ENCODE results near the gene SGCD. TPM values are rescaled to one million over a fixed set of nuclear protein-coding genes. Genes with fewer than 3 reads are reported as not detected.

The SGCD gene
- total RNA-seq, 4 donors from 2014 or later = 0.53 to 2.3 (median 1.2) TPM

DNA sequence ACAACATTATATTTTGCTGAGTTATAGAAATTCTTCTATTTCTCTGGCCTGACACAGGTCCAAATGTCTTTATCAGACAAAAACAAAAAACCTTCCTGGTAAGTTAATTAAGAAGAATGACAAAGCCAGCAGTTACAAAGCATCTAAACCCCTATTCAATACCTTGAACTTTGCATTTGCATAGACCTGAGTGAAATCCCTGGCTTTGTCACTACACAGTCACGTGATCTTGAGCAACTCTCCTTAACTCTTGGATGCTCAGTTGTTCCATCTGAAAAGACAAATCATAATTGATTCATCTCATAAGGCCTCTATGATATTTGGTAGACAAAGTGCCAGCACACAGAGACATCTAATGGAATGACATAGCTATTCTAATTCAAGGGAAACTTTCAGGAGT lies 356.5 kb downstream of the SGCD start:
- no peak overlapping the region for H3K4me3 ChIP-seq (ENCODE audit: low read depth, poor library complexity, severe bottlenecking)
- DNase-seq (ENCODE audit: low spot score in 2 of 2) = no peak
- intact Hi-C loops (cut with DNase I; ENCODE audit: low total_unique reads) = no loop called here
- WGBS, 2 donors = 69 to 70% methylated on average over 1 of the region's 1 CpG
- TF ChIP-seq, protein P1, sequence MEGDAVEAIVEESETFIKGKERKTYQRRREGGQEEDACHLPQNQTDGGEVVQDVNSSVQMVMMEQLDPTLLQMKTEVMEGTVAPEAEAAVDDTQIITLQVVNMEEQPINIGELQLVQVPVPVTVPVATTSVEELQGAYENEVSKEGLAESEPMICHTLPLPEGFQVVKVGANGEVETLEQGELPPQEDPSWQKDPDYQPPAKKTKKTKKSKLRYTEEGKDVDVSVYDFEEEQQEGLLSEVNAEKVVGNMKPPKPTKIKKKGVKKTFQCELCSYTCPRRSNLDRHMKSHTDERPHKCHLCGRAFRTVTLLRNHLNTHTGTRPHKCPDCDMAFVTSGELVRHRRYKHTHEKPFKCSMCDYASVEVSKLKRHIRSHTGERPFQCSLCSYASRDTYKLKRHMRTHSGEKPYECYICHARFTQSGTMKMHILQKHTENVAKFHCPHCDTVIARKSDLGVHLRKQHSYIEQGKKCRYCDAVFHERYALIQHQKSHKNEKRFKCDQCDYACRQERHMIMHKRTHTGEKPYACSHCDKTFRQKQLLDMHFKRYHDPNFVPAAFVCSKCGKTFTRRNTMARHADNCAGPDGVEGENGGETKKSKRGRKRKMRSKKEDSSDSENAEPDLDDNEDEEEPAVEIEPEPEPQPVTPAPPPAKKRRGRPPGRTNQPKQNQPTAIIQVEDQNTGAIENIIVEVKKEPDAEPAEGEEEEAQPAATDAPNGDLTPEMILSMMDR (IDR thresholded peaks at IDR 0.05) = no peak

DNA sequence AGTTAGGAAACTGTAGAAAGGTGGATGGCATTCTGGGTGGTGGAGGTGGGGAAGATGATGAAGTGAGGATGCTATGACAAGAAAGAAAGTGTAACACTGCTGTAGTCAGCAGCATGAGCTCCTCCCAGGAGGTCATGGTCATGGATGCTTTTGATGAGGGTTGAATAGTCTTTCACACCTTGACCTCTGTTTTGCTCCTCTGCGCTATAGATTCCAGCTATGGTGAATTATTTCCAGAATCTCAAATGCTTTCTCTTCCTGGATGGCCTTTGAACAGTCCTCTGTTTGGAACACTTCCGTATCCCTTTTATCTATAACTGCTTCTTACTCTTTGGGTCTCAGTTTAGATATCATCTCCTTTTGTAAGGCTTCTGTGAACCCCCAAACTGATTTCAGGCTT lies 357.3 kb downstream of the SGCD start:
- TF ChIP-seq, protein P1 (IDR thresholded peaks at IDR 0.05) = no peak
- no peak for TF ChIP-seq POLR2A (IDR thresholded peaks at IDR 0.05)
- no peak overlapping the region for H3K4me3 ChIP-seq (ENCODE audit: low read depth, poor library complexity, severe bottlenecking)
- no peak for DNase-seq (ENCODE audit: low spot score in 2 of 2)
- intact Hi-C loops (cut with DNase I; ENCODE audit: low total_unique reads) = no loop called here
- WGBS, 2 donors = 95 to 96% methylated on average over 2 of the region's 2 CpGs

DNA sequence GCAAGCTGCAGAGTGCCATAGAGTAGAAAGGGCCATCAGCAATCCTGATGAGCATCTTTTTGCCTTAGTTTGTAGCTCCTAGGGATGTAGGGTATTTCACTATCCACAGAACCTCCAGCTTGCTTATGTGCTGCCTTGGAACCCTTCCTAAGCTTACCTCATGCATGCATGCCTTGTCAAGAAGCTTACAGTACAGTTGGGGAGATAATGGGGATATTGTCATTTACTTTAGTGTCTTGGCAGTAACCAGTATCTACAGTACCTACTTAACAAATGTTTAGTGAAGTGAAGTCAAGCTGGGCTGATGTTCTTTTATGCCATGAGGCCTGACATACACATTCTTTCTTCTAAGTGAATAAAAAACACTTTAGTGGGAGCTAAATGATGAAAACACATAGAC lies 358.5 kb downstream of the SGCD start:
- no peak overlapping the region for H3K4me3 ChIP-seq (ENCODE audit: low read depth, poor library complexity, severe bottlenecking)
- TF ChIP-seq POLR2A (IDR thresholded peaks at IDR 0.05) = no peak
- TF ChIP-seq, protein P1 (IDR thresholded peaks at IDR 0.05) = no peak
- no peak for DNase-seq (ENCODE audit: low spot score in 2 of 2)
- intact Hi-C loops (cut with DNase I; ENCODE audit: low total_unique reads) = no loop called here

DNA sequence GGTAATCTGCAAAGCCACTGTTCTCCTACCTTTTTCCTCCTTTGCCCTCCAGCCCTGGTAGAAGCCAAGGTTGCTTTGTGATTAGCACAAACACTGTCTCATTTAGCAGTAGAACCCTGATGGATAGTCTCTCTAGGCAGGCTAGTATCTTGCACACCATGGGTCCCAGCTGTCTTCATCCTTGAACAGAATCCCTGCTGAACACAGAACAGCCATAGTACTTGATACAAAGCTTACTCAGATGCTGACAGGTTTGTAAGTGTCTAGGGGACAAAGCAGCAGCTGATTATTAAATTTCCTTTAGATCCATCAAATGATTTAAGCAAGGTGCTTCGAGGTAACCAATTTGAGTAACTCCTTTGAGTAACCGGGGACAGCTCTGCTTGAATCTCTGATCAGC lies 359.4 kb downstream of the SGCD start:
- no peak for TF ChIP-seq POLR2A (IDR thresholded peaks at IDR 0.05)
- TF ChIP-seq, protein P1 (IDR thresholded peaks at IDR 0.05) = no peak
- no peak overlapping the region for H3K4me3 ChIP-seq (ENCODE audit: low read depth, poor library complexity, severe bottlenecking)
- intact Hi-C loops (cut with DNase I; ENCODE audit: low total_unique reads) = no loop called here
- WGBS, 2 donors = 69 to 72% methylated on average over 2 of the region's 2 CpGs
- no peak for DNase-seq (ENCODE audit: low spot score in 2 of 2)

DNA sequence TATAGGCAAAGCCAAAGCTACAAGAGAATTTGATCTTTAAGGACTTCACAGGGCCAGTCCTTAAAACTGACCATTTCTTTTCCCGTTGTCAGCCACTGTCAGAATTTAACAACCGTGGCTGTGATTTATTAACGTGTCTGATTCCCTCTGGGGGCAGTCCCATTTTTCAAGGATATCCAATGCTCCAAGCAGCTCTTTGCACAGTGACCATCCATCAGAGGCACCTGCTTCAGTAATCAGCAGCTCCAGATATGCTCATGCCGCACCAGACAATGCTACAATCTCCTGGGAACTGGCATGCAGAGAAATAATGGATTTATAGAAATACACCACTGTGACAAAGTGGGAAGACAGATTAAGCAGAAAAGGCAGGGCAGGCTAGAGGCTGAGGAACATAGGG lies 359.8 kb downstream of the SGCD start:
- WGBS, 2 donors = 36 to 45% methylated on average over 4 of the region's 4 CpGs
- intact Hi-C loops (cut with DNase I; ENCODE audit: low total_unique reads) = no loop called here
- TF ChIP-seq POLR2A (IDR thresholded peaks at IDR 0.05) = no peak
- TF ChIP-seq, protein P1 (IDR thresholded peaks at IDR 0.05) = no peak
- no peak overlapping the region for H3K4me3 ChIP-seq (ENCODE audit: low read depth, poor library complexity, severe bottlenecking)
- DNase-seq (ENCODE audit: low spot score in 2 of 2) = no peak

DNA sequence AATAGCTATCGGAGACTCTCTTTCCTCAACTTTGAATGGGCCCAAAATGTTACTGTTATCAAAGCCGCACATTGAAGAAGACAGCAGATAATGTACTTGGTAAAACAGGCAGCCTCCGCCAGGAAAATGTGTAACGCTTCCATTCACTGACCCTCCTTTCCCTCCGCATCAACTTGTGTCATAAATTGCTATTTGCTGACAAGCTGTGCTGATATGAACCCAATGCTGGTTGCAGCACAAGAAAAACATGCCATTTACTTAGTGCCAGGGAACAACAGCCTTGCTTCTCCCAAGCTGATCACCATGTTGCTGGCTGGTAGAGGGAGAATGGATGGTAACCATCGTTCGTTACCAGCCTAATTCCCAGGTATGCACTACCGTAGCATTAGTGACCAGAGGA lies 360.6 kb downstream of the SGCD start:
- TF ChIP-seq, protein P1 (IDR thresholded peaks at IDR 0.05) = no peak
- TF ChIP-seq POLR2A (IDR thresholded peaks at IDR 0.05) = no peak
- WGBS, 2 donors = 66 to 74% methylated on average over 8 of the region's 8 CpGs
- no peak for DNase-seq (ENCODE audit: low spot score in 2 of 2)
- no peak overlapping the region for H3K4me3 ChIP-seq (ENCODE audit: low read depth, poor library complexity, severe bottlenecking)
- intact Hi-C loops (cut with DNase I; ENCODE audit: low total_unique reads) = no loop called here
